22Rv1 (cell line): ENCODE data around the gene KIFC1.
A peak's percentile ranks its signal among the peaks of the same experiment; 100 is the strongest.

ENCODE experiments used
- ZFX ChIP-seq: fragments of 450-650 bp; IDR thresholded peaks from 2 replicates; pipeline ENCODE4 v1.6.1; 2017; ENCODE audit warnings: antibody characterized with exemption, borderline replicate concordance
- TF ChIP-seq, protein P1 (sequence below): fragments of 450-650 bp; IDR thresholded peaks from 2 replicates; pipeline ENCODE4 v1.5.1; 2017; ENCODE audit warnings: mild to moderate bottlenecking

DNA sequence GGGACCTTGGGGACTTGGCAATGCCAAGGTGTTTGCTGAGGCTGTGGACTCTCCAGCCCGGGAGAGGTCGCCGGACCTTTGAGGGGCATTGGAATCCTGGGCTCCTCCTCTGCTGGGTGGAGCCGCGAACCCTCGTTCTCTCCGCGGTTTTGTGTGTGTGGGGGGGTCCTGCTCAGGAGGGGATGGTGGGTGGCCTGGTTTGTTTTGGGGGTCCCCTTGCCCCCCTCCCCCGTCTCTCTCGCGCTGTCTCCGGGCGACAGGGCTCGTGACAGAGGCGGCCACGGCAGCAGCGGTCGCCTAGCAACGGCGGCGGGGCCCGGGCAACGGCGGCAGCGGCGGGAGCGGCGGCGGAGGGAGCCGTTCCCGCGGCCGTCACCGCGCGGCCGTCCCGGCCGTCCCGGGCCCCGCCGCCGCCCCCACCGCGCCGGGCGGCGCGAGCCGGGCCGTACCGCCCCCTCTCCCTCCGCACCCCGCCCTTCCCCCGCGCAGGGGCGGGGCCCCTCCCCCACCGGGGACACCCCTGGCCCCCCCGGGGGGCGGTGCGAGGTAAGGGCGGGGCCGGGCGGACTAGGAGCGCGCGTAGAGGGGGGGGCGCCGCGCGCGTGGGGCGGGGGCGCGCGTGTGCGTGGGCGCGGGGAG is 36.1 kb downstream of the KIFC1 start:
- TF ChIP-seq, protein P1, sequence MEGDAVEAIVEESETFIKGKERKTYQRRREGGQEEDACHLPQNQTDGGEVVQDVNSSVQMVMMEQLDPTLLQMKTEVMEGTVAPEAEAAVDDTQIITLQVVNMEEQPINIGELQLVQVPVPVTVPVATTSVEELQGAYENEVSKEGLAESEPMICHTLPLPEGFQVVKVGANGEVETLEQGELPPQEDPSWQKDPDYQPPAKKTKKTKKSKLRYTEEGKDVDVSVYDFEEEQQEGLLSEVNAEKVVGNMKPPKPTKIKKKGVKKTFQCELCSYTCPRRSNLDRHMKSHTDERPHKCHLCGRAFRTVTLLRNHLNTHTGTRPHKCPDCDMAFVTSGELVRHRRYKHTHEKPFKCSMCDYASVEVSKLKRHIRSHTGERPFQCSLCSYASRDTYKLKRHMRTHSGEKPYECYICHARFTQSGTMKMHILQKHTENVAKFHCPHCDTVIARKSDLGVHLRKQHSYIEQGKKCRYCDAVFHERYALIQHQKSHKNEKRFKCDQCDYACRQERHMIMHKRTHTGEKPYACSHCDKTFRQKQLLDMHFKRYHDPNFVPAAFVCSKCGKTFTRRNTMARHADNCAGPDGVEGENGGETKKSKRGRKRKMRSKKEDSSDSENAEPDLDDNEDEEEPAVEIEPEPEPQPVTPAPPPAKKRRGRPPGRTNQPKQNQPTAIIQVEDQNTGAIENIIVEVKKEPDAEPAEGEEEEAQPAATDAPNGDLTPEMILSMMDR = peak; percentile 18
- TF ChIP-seq ZFX = no peak
